AG10803 (cell line): Measurements from ENCODE around the gene CDC73.

ENCODE experiments used
- DNase-seq: peaks from one replicate; pipeline ENCODE4 v3.0.0; 2010; ENCODE audit warnings: low read depth
- H3K4me3 ChIP-seq: 2 replicates; pipeline ENCODE4 v1.5.1; 2011; ENCODE audit warnings: mild to moderate bottlenecking, low read length, control low read depth
- CTCF ChIP-seq: conservative IDR thresholded peaks from 2 replicates; pipeline ENCODE4 v1.5.1; 2011; ENCODE audit warnings: mild to moderate bottlenecking, low read length, control low read depth, inconsistent platforms

Gene CDC73

DNA sequence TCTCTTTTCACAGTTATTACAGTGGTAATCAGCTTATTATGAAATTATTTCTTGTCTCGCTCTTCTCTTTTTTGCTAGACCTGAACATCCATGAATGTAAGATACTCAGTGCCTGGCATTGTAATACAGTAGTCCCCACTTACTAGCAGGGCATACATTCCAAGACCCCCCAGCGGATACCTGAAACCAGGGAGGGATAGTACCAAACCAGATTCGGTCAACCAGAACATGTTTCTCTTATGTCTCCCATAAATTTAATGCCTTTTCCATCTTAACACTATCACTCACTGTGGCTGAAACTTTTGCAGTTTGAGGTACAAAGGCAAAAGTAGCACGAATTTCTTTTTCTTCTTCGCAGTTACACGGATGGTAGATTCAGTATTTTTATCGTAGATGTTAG lies 89.2 kb downstream of the CDC73 start:
- no peak for TF ChIP-seq CTCF
- no peak overlapping the region for H3K4me3 ChIP-seq
- DNase-seq, result no peak

GRCh38 chr1:193211539-193211938 lies 89.7 kb downstream of the CDC73 start:
- no peak; the same call in 1 of the 2 replicates for TF ChIP-seq CTCF
- DNase-seq, result peak; percentile 83

DNA sequence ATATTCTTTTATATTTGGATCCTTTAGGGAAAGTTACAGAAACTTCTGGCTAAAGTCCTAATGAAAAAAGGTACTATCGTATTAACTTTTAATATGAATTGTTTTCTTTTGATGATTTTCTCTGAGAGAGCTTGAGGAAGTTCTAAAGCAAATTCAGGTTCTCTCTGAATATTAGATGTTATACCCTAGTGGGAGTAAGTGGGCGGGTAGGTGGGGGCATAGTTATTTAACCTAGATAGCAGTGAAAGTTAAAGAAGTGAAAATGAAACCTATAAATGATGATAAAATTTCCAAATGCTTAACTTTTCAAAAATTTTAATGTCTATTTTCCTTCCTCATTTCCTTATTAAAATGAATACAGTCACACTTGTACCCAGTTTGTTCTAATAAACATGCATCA lies 90.8 kb downstream of the CDC73 start:
- H3K4me3 ChIP-seq, result no peak overlapping the region
- no peak for TF ChIP-seq CTCF
- DNase-seq, result no peak

More at GRCh38 chr1:193211539-193211938, 89.7 kb downstream of the CDC73 start:
- H3K4me3 ChIP-seq, result no peak overlapping the region

- H3K4me3 ChIP-seq, result no peak overlapping the region
- DNase-seq, result no peak
- no peak for TF ChIP-seq CTCF
Measured at GRCh38 chr1:193213998-193214397, 92.2 kb downstream of the CDC73 start.

DNA sequence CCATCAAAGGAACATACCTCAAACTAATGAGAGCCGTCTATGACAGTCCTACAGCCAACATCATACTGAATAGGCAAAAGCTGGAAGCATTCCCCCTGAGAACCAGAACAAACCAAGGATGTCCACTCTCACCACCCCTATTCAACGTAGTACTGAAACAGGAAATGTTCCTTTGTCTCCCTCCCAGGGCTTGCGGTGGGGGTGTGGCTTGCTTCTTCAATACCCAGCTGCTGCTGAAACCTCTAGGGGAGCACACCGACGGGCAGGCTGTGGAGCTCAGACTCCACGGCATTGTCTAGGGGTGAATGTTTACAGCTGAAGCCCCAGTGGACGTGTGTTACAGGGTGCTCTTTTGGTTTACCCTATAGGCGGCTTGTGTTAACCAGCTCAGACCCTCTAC lies 95.1 kb downstream of the CDC73 start:
- no peak for DNase-seq
- H3K4me3 ChIP-seq, result no peak overlapping the region
- TF ChIP-seq CTCF, result no peak

DNA sequence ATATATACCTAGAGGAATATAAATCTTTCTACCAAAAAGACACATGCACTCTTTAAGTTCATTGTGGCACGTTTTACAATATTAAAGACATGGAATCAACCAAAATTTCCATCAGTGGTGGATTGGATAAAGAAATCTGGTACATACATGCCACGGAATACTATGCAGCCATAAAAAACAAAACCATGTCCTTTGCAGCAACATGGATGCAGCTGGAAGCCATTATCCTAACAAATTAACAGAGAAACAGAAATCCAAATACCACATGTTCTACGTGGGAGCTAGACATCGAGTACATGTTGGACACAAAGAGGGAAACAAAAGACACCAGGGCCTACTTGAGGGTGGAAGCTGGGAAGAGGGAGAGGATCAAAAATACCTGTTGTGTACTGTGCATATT lies 97.6 kb downstream of the CDC73 start:
- no peak for TF ChIP-seq CTCF

GRCh38 chr1:193221651-193222050 lies 99.8 kb downstream of the CDC73 start:
- peak; percentile 16 for DNase-seq
- no peak for TF ChIP-seq CTCF
- no peak overlapping the region for H3K4me3 ChIP-seq

More for the DNA sequence above, 97.6 kb downstream of the CDC73 start:
- H3K4me3 ChIP-seq, result no peak overlapping the region
- no peak for DNase-seq
